B cell (primary cell): ENCODE data around the gene PTCD2. TPM values are rescaled to one million over a fixed set of nuclear protein-coding genes. Genes with fewer than 3 reads are reported as not detected.

Experiments used
- ATAC-seq: fragments of 200-7000 bp; cut with Tn5 transposase; one replicate; pipeline ENCODE4 v1.10.0; 2021; ENCODE audit warnings: low read depth, mild to moderate bottlenecking, moderate number of reproducible peaks, moderate library complexity
- CTCF ChIA-PET: fragments of 350-600 bp; sonication (Branson Sonifier 250); formaldehyde crosslinking; loops from one replicate; lab custom pipeline; 2021; ENCODE audit warnings: antibody characterized with exemption, inconsistent platforms; lab: Charles Lee
- POLR2A ChIA-PET: fragments of 350-600 bp; sonication (Branson Sonifier 250); formaldehyde crosslinking; loops from one replicate; lab custom pipeline; 2021; ENCODE audit warnings: antibody characterized with exemption; lab: Charles Lee
- DNase-seq: peaks from one replicate; pipeline ENCODE4 v3.0.0; 2013
- H2AFZ ChIP-seq: 2 replicates; pipeline ENCODE4 v1.6.1; 2012; ENCODE audit warnings: mild to moderate bottlenecking, low read depth, low read length; ENCODE audit not compliant: insufficient read depth, poor library complexity, severe bottlenecking
- H3K27ac ChIP-seq, 2 donors: 1 replicate in 1 of 2; 2 replicates in 1 of 2; pipeline ENCODE4 v1.5.1; 2012 to 2013; ENCODE audit warnings: low read length in 2 of 2, mild to moderate bottlenecking in 2 of 2, moderate library complexity in 1 of 2
- H3K27me3 ChIP-seq, 4 experiments: fragments of 200-600 bp in 1 of 4; sonication (generic) in 1 of 4; replicated peaks in 1 of 4; 1 replicate in 2 of 4; 2 replicates in 2 of 4; pipeline versions ENCODE4 v1.6.1 to v1.7.0; 2013 to 2016; ENCODE audit warnings: low read length in 3 of 4, mild to moderate bottlenecking in 2 of 4, mixed read lengths in 1 of 4, moderate library complexity in 1 of 4; ENCODE audit not compliant: insufficient read depth in 4 of 4, control insufficient read depth in 3 of 4; ENCODE audit errors: control extremely low read depth in 1 of 4
- H3K36me3 ChIP-seq, 2 experiments: replicated peaks in 1 of 2; 1 replicate in 1 of 2; 2 replicates in 1 of 2; pipeline versions ENCODE4 v1.6.1 to v1.7.1; 2013; ENCODE audit warnings: low read length in 1 of 2; ENCODE audit not compliant: insufficient read depth in 2 of 2, control insufficient read depth in 1 of 2; ENCODE audit errors: control extremely low read depth in 1 of 2, extremely low read depth in 1 of 2
- H3K4me1 ChIP-seq, 2 donors: fragments of 200-600 bp in 1 of 2; sonication (generic) in 1 of 2; 1 replicate in 1 of 2; 2 replicates in 1 of 2; pipeline versions ENCODE4 v1.5.1 to v1.6.1; 2013 to 2017; ENCODE audit warnings: low read length in 2 of 2; ENCODE audit not compliant: control insufficient read depth in 2 of 2, insufficient read depth in 2 of 2
- H3K4me2 ChIP-seq: replicated peaks from 2 replicates; pipeline ENCODE3; 2012; ENCODE audit warnings: mild to moderate bottlenecking, low read depth, low read length; ENCODE audit not compliant: poor library complexity, severe bottlenecking
- H3K4me3 ChIP-seq, 5 experiments: fragments of 200-600 bp in 1 of 5; sonication (generic) in 1 of 5; 1 replicate in 3 of 5; 2 replicates in 2 of 5; pipeline versions ENCODE4 v1.5.1 to v1.7.0; 2011 to 2016; ENCODE audit warnings: low read length in 4 of 5, mild to moderate bottlenecking in 4 of 5, low read depth in 2 of 5, control low read depth in 1 of 5, moderate library complexity in 1 of 5; ENCODE audit not compliant: insufficient read depth in 1 of 5; ENCODE audit errors: control extremely low read depth in 1 of 5, extremely low read depth in 1 of 5
- H3K79me2 ChIP-seq: fragments of 200-600 bp; sonication (generic); one replicate; pipeline ENCODE4 v1.6.0; 2016; ENCODE audit warnings: low read length; ENCODE audit not compliant: control insufficient read depth, insufficient read depth
- H3K9ac ChIP-seq: fragments of 200-600 bp; sonication (generic); 2 replicates; pipeline ENCODE4 v1.6.1; 2017; ENCODE audit warnings: mild to moderate bottlenecking, low read length, moderate library complexity
- H3K9me3 ChIP-seq, 3 donors: one replicate each; pipeline versions ENCODE4 v1.6.1 to v1.7.1; 2013; ENCODE audit warnings: low read length in 2 of 3; ENCODE audit not compliant: control insufficient read depth in 2 of 3, insufficient read depth in 1 of 3; ENCODE audit errors: control extremely low read depth in 1 of 3
- H4K20me1 ChIP-seq: 2 replicates; pipeline ENCODE4 v1.6.0; 2012; ENCODE audit warnings: mild to moderate bottlenecking, low read length; ENCODE audit not compliant: insufficient read depth, control insufficient read depth, poor library complexity, severe bottlenecking
- H3K27ac Mint-ChIP-seq: one replicate; pipeline ENCODE4 v1.8.0; 2021; ENCODE audit warnings: mixed read lengths
- H3K27me3 Mint-ChIP-seq: one replicate; pipeline ENCODE4 v1.8.0; 2021; ENCODE audit warnings: mixed read lengths
- H3K4me1 Mint-ChIP-seq: one replicate; pipeline ENCODE4 v1.8.0; 2021; ENCODE audit warnings: mixed read lengths
- H3K4me3 Mint-ChIP-seq: one replicate; pipeline ENCODE4 v1.8.0; 2021; ENCODE audit warnings: mixed read lengths
- H3K9me3 Mint-ChIP-seq: one replicate; pipeline ENCODE4 v1.8.0; 2022; ENCODE audit warnings: mixed read lengths; ENCODE audit not compliant: insufficient read depth
- CTCF ChIP-seq: fragments of 200-600 bp; IDR thresholded peaks from one replicate; pipeline ENCODE4 v1.8.0; 2022; ENCODE audit warnings: antibody characterized with exemption, mild to moderate bottlenecking
- EZH2 ChIP-seq: IDR thresholded peaks from 2 replicates; pipeline ENCODE4 v1.6.1; 2012; ENCODE audit warnings: borderline replicate concordance, low read depth, mild to moderate bottlenecking, moderate library complexity, low read length; ENCODE audit not compliant: insufficient read depth, poor library complexity, severe bottlenecking
- WGBS: methylation state at CpG from one replicate; pipeline ENCODE4 v1.1.5; 2013; ENCODE audit warnings: missing lambda C conversion rate; ENCODE audit not compliant: insufficient coverage; 5-methylcytosine and 5-hydroxymethylcytosine counted together
- intact Hi-C: fragments of 100-400 bp; cut with micrococcal nuclease; formaldehyde crosslinking; loops from one replicate; pipeline ENCODE4 v1.10.0; 2022
- polyA plus RNA-seq: library from polyadenylated mRNA; depleted of rRNA; stranded (reverse); fragments of >200 nt; gene quantifications from 2 replicates; pipeline ENCODE4 v1.2.3, GENCODE V29; 2012
- total RNA-seq, 2 donors: library from RNA; stranded (reverse); fragments of 120-200 nt in 1 of 2; gene quantifications; 1 replicate in 1 of 2; 2 replicates in 1 of 2; pipeline versions ENCODE4 v1.2.3 to v1.2.4, GENCODE V29; 2013 to 2022

PTCD2 gene
- total and polyA plus RNA-seq, 2 donors (not counting 1 experiment from before 2014, with no cell fraction given), result 3.7 to 10.5 TPM

DNA sequence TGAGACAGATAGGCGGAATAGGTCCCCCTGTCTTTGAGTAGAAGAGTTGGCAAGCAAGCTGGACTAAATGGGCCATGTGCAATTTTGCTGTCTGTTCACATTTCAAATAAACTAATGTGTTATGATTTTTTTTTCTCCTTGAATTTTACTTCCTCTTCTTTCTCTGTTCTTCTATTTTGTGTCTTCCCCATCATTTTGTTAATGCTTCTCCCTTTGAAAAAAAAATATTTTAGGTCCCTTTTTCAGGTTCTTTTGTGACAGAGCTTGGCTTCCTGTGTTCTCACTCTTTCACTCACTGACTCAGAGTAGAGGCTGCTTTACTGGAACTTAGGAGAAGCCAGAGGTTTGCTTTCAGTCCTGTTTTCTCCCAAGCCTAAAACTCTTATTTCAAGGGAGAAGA, 48.1 kb downstream of the PTCD2 start:
- intact Hi-C loops, result no loop called here
- Histone ChIP-seq H3K27ac (no peak overlapping the region), H3K79me2 (no peaks in the 10 kb centered on the region), H3K9me3 (no peaks in the 10 kb centered on the region), H3K27me3 (no peaks in the 10 kb centered on the region), H3K4me2 (no peak overlapping the region), H3K36me3 (no peaks in the 10 kb centered on the region), H3K4me1 (no peaks in the 10 kb centered on the region), H4K20me1 (no peaks in the 10 kb centered on the region), H3K4me3 (no peak overlapping the region), H3K9ac (no peak overlapping the region), H2AFZ (no peak overlapping the region)
- ChIA-PET CTCF (interaction anchor here (1.4 to 6.3 kb wide), 3 partner anchors 10 to 243 kb away, joined by 4 to 65 read pairs (median 5); no protein-coding TSS in a partner anchor), POLR2A (no interaction called here)
- H3K27ac Mint-ChIP-seq, result no peak overlapping the region
- peaks cover 7% of the 10 kb centered on the region for H3K4me1 Mint-ChIP-seq
- H3K9me3 Mint-ChIP-seq, result no peaks in the 10 kb centered on the region
- H3K27me3 Mint-ChIP-seq, result no peaks in the 10 kb centered on the region
- no peak for TF ChIP-seq EZH2
- no peak for TF ChIP-seq CTCF
- H3K4me3 Mint-ChIP-seq, result no peak overlapping the region
- WGBS, result no CpG with 5 or more reads among the region's 1 CpG
- ATAC-seq (no peak), DNase-seq (no peak)

DNA sequence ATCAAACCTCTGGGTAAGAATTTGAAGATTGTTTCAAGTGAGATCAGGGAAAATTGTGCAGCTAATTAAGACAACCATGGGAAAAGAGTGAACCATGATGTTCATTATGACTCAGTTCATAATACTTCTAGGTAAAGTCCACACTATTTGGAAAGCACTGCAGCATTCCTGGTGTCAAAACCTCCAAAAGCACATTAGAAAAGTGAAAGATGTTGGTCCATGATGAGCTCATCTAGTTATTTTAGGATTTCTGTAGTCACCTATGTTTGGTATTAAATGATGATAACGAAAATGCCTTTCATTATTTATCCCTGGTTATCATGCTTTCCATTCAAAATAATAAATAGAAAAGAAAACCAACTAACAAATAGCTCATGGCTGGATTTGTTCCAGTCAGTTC, 49.1 kb downstream of the PTCD2 start:
- no peak overlapping the region for H3K4me3 Mint-ChIP-seq
- ChIA-PET CTCF (interaction anchor here (1.4 to 6.3 kb wide), 3 partner anchors 9 to 242 kb away, joined by 4 to 65 read pairs (median 5); no protein-coding TSS in a partner anchor), POLR2A (no interaction called here)
- Histone ChIP-seq H3K4me1 (no peaks in the 10 kb centered on the region), H3K27me3 (no peaks in the 10 kb centered on the region), H3K79me2 (no peaks in the 10 kb centered on the region), H3K4me2 (no peak overlapping the region), H4K20me1 (no peaks in the 10 kb centered on the region), H3K4me3 (no peak overlapping the region), H3K9ac (no peak overlapping the region), H3K36me3 (no peaks in the 10 kb centered on the region), H2AFZ (no peak overlapping the region), H3K9me3 (no peaks in the 10 kb centered on the region), H3K27ac (no peak overlapping the region)
- intact Hi-C loops, result no loop called here
- no peaks in the 10 kb centered on the region for H3K27me3 Mint-ChIP-seq
- TF ChIP-seq EZH2 (no peak), CTCF (no peak)
- peaks cover 7% of the 10 kb centered on the region for H3K4me1 Mint-ChIP-seq
- no peak for ATAC-seq
- H3K9me3 Mint-ChIP-seq, result no peaks in the 10 kb centered on the region
- whole genome bisulfite sequencing, result no CpG with 5 or more reads among the region's 1 CpG
- H3K27ac Mint-ChIP-seq, result no peak overlapping the region
- no peak for DNase-seq
